Body of pancreas (tissue), 4 donors: Measurements from ENCODE around the gene RDH16. TPM values are rescaled to one million over a fixed set of nuclear protein-coding genes. Genes with fewer than 3 reads are reported as not detected.
"Not testable (repeated sequence)": the region's sequence is repeated elsewhere in the genome, so short reads cannot be mapped to it uniquely, and the experiment has no call there.

Experiments used
- ATAC-seq: fragments of 150-250 bp; one replicate; pipeline ENCODE4 v1.9.1; 2016
- DNase-seq, 4 donors: peaks; one replicate each; pipeline ENCODE4 v3.0.0-alpha.2; 2019
- H3K27ac ChIP-seq, 4 donors: fragments of 200-600 bp; sonication (generic); 1 replicate in 3 of 4; 2 replicates in 1 of 4; pipeline versions ENCODE4 v1.5.1 to v1.6.1; 2016 to 2019; ENCODE audit warnings: mild to moderate bottlenecking in 1 of 4, mixed read lengths in 1 of 4, moderate library complexity in 1 of 4
- H3K27me3 ChIP-seq, 2 donors: fragments of 200-600 bp; sonication (generic); one replicate each; pipeline ENCODE4 v1.6.0; 2016; ENCODE audit warnings: mild to moderate bottlenecking in 1 of 2
- H3K36me3 ChIP-seq, 2 donors: fragments of 200-600 bp; sonication (generic); replicated peaks in 1 of 2; 2 replicates each; pipeline ENCODE4 v1.5.1; 2016; ENCODE audit warnings: low read depth in 2 of 2; ENCODE audit not compliant: insufficient read depth in 1 of 2
- H3K4me1 ChIP-seq: fragments of 200-600 bp; sonication (generic); one replicate; pipeline ENCODE4 v1.6.0; 2016
- H3K4me3 ChIP-seq, 2 donors: fragments of 200-600 bp; sonication (generic); 1 replicate in 1 of 2; 2 replicates in 1 of 2; pipeline ENCODE4 v1.5.1; 2016 to 2019
- H3K9me3 ChIP-seq, 3 donors: fragments of 200-600 bp; sonication (generic); 1 replicate in 2 of 3; 2 replicates in 1 of 3; pipeline ENCODE4 v1.5.1; 2016
- CTCF ChIP-seq, 7 experiments: fragments of 450-650 bp in 4 of 7; fragments of 200-600 bp in 3 of 7; sonication (generic) in 3 of 7; IDR thresholded peaks; one replicate each; pipeline ENCODE4 v1.5.1; 2016 to 2019; ENCODE audit warnings: antibody characterized with exemption in 7 of 7
- POLR2A ChIP-seq, 3 donors: fragments of 450-650 bp; IDR thresholded peaks; one replicate each; pipeline ENCODE4 v1.6.1; 2016; ENCODE audit warnings: antibody characterized with exemption in 3 of 3, mild to moderate bottlenecking in 2 of 3
- WGBS, 2 donors: methylation state at CpG; one replicate each; pipeline ENCODE4 v1.1.5; 2017; 5-methylcytosine and 5-hydroxymethylcytosine counted together
- intact Hi-C: fragments of 100-400 bp; cut with DNase I; formaldehyde crosslinking; loops from one replicate; pipeline ENCODE4 v1.15.1; 2023
- total RNA-seq, 2 donors: library from RNA; depleted of rRNA; stranded (reverse); fragments of >200 nt; gene quantifications; one replicate each; pipeline ENCODE4 v1.1.0, GENCODE V29; 2016

RDH16 gene
- total RNA-seq, 2 donors from 2014 or later: 0.99 to 1.3 TPM

GRCh38 chr12:56914724-56915123, 42.7 kb downstream of the RDH16 start:
- TF ChIP-seq CTCF (IDR thresholded peaks at IDR 0.05): no peak
- no peak for TF ChIP-seq POLR2A (IDR thresholded peaks at IDR 0.05)
- ATAC-seq (no peak), DNase-seq (no peak)
- Histone ChIP-seq H3K9me3 (peaks cover 0 to 7% (median 0%) of the 10 kb centered on the region in 3 donors), H3K27me3 (no peaks in the 10 kb centered on the region), H3K4me3 (no peak overlapping the region), H3K27ac (no peak overlapping the region), H3K4me1 (no peaks in the 10 kb centered on the region), H3K36me3 (no peaks in the 10 kb centered on the region)
- intact Hi-C loops: no loop called here
- WGBS, 2 donors: 65 to 67% methylated on average over 3 of the region's 3 CpGs

GRCh38 chr12:56914256-56914655, 43.2 kb downstream of the RDH16 start:
- Histone ChIP-seq H3K27me3 (no peaks in the 10 kb centered on the region), H3K9me3 (peaks cover 0 to 12% (median 0%) of the 10 kb centered on the region in 3 donors), H3K4me3 (no peak overlapping the region), H3K4me1 (no peaks in the 10 kb centered on the region), H3K36me3 (no peaks in the 10 kb centered on the region), H3K27ac (no peak overlapping the region)
- ATAC-seq: no peak
- no peak for TF ChIP-seq POLR2A (IDR thresholded peaks at IDR 0.05)
- TF ChIP-seq CTCF (IDR thresholded peaks at IDR 0.05): no peak
- intact Hi-C loops: no loop called here
- DNase-seq: no peak

GRCh38 chr12:56909403-56909802, 48.0 kb downstream of the RDH16 start:
- intact Hi-C loops, H3K4me3 ChIP-seq, DNase-seq, H3K27me3 ChIP-seq, H3K36me3 ChIP-seq, ATAC-seq, H3K4me1 ChIP-seq, H3K27ac ChIP-seq: not testable (repeated sequence)
- WGBS, 2 donors: 49% methylated on average over 2 of the region's 2 CpGs; no CpG with 5 or more reads in 1 of the 2 donors
- peaks cover 0 to 14% (median 0%) of the 10 kb centered on the region in 3 donors for H3K9me3 ChIP-seq

- intact Hi-C loops: no loop called here
- WGBS, 2 donors: 76 to 86% methylated on average over 2 to 5 of the region's 5 CpGs
- Histone ChIP-seq H3K4me3 (no peak overlapping the region), H3K36me3 (no peaks in the 10 kb centered on the region), H3K4me1 (no peaks in the 10 kb centered on the region), H3K27me3 (no peaks in the 10 kb centered on the region), H3K9me3 (peaks cover 0 to 19% (median 0%) of the 10 kb centered on the region in 3 donors), H3K27ac (no peak overlapping the region)
- TF ChIP-seq CTCF (IDR thresholded peaks at IDR 0.05) (no peak), POLR2A (IDR thresholded peaks at IDR 0.05) (no peak)
- ATAC-seq (no peak), DNase-seq (no peak)
Observed at GRCh38 chr12:56908136-56908535, 49.3 kb downstream of the RDH16 start.

GRCh38 chr12:56905852-56906251, 51.6 kb downstream of the RDH16 start:
- no peak overlapping the region for H3K4me3 ChIP-seq
- TF ChIP-seq CTCF (IDR thresholded peaks at IDR 0.05) (no peak), POLR2A (IDR thresholded peaks at IDR 0.05) (no peak)
- intact Hi-C loops: no loop called here
- H3K4me1 ChIP-seq: no peaks in the 10 kb centered on the region
- DNase-seq: no peak
- H3K27ac ChIP-seq: no peak overlapping the region
- 42 to 59% methylated on average over 1 of the region's 1 CpG for WGBS, 2 donors
- ATAC-seq: no peak
- H3K36me3 ChIP-seq: no peaks in the 10 kb centered on the region
- H3K9me3 ChIP-seq: peaks cover 0 to 40% (median 0%) of the 10 kb centered on the region in 3 donors
- H3K27me3 ChIP-seq: no peaks in the 10 kb centered on the region
